Right lobe of liver (tissue), 4 donors: ENCODE results near the gene KRTAP5-6.

ENCODE experiments used
- CTCF ChIP-seq, 4 donors: fragments of 200-600 bp in 3 of 4; fragments of 450-650 bp in 1 of 4; IDR thresholded peaks; one replicate each; pipeline versions ENCODE4 v1.5.1 to v1.8.0; 2016 to 2022; ENCODE audit warnings: antibody characterized with exemption in 4 of 4, mild to moderate bottlenecking in 2 of 4
- POLR2A ChIP-seq: fragments of 450-650 bp; IDR thresholded peaks from one replicate; pipeline ENCODE4 v1.6.1; 2017; ENCODE audit warnings: antibody characterized with exemption, mild to moderate bottlenecking
- donor health status: DM: no; HTN: no; CAD: no.
- donor health status: DM: no; HTN: no; CAD: no.
- donor health status: DM: no; HTN: yes; CAD: no.

GRCh38 chr11:1703146-1703545, 6.2 kb downstream of the KRTAP5-6 start:
- TF ChIP-seq CTCF (IDR thresholded peaks at IDR 0.05) (no peak), POLR2A (no peak)
